Fibroblast of lung (primary cell): ENCODE measurements around the gene PCDH9.

Experiments used
- CTCF ChIP-seq, 2 donors: IDR thresholded peaks in 1 of 2; conservative IDR thresholded peaks in 1 of 2; 1 replicate in 1 of 2; 2 replicates in 1 of 2; pipeline ENCODE4 v1.5.1; 2011 to 2012; ENCODE audit warnings: low read length in 2 of 2, control low read depth in 1 of 2, inconsistent platforms in 1 of 2, low read depth in 1 of 2, mild to moderate bottlenecking in 1 of 2
- EZH2 ChIP-seq: IDR thresholded peaks from 2 replicates; pipeline ENCODE4 v1.5.1; 2012; ENCODE audit warnings: low read length, control low read depth, mild to moderate bottlenecking; ENCODE audit errors: missing control alignments

GRCh38 chr13:67228031-67228430 is 2.1 kb downstream of the PCDH9 start:
- TF ChIP-seq CTCF (conservative IDR thresholded peaks at IDR 0.05 in 1 of 2, IDR thresholded peaks at IDR 0.05 in 1 of 2; ENCODE audit: low read depth in 1 of 2, low read length in 2 of 2) (no peak), EZH2 (no peak)
